Astrocyte (in vitro differentiated cells and primary cell): ENCODE measurements around the gene FLYWCH1.

Experiments
- EZH2 ChIP-seq: IDR thresholded peaks from 2 replicates; pipeline ENCODE4 v1.6.1; 2012; ENCODE audit warnings: mild to moderate bottlenecking, low read length, inconsistent platforms; ENCODE audit not compliant: insufficient read depth
- TF ChIP-seq, protein P1 (sequence below): IDR thresholded peaks from 2 replicates; pipeline ENCODE4 v1.5.1; 2011; ENCODE audit warnings: low read depth, mild to moderate bottlenecking, inconsistent platforms, low read length, moderate library complexity; ENCODE audit not compliant: insufficient read depth

DNA sequence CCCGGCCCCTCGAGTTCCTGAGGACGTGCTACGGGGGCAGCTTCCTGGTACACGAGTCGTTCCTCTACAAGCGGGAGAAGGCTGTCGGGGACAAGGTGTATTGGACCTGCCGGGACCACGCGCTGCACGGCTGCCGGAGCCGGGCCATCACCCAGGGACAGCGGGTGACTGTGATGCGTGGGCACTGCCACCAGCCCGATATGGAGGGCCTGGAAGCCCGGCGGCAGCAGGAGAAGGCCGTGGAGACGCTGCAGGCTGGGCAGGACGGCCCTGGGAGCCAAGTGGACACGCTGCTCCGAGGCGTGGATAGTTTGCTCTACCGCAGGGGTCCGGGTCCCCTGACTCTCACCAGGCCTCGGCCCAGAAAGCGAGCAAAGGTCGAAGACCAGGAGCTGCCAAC, 21.4 kb downstream of the FLYWCH1 start:
- TF ChIP-seq, protein P1, sequence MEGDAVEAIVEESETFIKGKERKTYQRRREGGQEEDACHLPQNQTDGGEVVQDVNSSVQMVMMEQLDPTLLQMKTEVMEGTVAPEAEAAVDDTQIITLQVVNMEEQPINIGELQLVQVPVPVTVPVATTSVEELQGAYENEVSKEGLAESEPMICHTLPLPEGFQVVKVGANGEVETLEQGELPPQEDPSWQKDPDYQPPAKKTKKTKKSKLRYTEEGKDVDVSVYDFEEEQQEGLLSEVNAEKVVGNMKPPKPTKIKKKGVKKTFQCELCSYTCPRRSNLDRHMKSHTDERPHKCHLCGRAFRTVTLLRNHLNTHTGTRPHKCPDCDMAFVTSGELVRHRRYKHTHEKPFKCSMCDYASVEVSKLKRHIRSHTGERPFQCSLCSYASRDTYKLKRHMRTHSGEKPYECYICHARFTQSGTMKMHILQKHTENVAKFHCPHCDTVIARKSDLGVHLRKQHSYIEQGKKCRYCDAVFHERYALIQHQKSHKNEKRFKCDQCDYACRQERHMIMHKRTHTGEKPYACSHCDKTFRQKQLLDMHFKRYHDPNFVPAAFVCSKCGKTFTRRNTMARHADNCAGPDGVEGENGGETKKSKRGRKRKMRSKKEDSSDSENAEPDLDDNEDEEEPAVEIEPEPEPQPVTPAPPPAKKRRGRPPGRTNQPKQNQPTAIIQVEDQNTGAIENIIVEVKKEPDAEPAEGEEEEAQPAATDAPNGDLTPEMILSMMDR: no peak
- TF ChIP-seq EZH2: no peak
